NK-92 treated with Interleukin-12 subunit alpha and Interleukin-12 subunit beta, amount 100 ng/mL, for 24 hours (cell line): Measurements from ENCODE around the gene ENTPD8.

Experiments used
- DNase-seq: peaks from one replicate; lab custom pipeline; 2025; lab: John Stamatoyannopoulos, UW

The ENTPD8 gene

DNA sequence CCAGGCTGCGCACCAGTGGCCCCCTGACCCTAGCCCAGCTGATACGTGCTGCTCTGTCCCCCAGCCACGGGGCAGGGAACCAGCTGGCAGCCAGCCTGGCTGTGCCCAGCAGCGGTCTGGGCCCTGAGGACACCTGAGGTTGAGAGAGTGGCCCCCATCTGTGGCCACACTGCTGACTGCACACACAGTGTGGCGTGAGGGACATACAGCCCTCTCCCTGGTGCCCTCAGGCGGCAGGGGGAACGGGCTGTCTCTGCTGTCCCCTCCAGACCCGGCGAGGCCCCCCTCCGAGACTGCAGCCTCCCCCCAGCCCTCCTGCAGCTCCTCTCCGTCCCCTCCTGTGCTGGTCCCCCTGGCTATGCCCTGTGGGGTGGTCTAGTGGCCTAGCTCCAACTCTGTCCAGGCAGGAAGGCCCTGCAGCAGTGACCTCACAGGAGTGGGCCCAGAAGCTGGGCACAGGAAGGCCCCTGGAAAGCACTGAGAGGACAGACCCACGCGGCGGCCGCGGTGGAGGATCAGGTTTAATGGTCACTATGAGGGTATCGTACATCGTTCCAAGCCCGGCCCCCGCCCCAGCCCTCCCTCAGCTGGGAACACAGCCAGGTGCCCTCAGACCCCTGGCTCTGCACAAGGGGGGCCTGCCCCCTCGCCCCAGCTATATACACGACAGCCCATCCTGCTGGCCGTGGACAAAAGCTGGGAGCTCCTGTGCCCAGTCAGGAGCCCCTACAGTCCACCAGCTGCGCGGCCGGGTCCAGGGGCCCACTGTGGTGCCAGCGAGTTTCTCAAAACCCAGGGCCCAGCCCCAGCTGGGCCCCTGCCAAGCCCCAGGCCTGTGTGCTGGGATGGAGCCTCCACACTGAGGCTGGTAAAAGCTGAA is 6.8 kb upstream of the ENTPD8 start:
- no peak for DNase-seq

DNA sequence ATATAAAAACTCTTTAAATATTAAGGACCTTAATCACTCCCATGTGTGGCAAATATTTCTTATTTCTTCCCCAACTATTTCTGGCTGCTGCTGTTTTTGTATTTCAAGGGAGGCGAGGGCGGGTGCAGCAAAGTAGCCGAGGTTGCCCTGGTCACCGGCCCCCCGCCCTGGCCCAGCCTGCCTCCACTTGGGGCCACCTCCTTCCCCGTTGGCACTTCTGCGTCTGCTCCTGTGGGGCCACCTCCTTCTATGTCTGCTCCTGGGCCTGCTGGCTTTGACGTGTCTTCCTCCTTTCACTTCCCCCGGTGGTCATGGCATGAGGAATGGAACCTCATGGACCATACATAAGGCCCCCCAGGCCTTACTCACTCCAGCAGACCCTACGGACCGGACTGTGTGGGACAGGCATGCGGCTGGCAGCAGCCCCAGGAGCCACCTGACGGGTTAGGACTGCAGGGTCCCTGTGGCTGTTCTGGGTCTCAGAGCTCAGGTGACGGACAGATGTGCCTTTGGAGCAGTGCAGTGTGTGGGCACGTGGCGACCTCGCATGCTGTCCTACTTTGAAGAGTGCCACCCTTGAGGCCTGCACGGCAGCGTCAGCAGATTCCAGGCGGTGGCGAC is 5.8 kb upstream of the ENTPD8 start:
- DNase-seq: no peak

DNA sequence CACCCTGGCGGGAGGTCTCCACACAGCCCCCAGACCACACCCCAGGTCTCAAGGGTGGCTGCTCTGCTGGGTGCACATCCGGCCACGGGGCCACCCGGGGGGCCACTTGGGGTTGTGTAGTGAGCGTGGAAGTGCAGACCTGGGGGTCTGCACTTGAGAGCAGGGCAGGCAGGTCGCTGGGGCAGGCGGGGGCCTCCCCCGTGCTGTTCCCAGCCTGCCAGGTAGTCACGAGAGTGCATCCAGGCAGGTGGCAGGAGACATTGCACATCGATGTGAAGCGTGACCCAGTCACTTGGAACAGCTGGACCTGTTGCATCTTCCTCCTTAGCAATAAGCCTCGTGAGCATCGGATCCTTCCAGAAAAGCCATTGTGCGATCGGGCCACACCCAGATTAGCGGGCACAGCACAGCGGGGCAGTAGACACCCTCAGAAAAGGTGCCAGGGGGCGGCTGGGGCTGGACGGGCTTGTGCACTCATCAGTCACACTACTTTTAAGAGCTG is 4.8 kb upstream of the ENTPD8 start:
- DNase-seq: no peak

DNA sequence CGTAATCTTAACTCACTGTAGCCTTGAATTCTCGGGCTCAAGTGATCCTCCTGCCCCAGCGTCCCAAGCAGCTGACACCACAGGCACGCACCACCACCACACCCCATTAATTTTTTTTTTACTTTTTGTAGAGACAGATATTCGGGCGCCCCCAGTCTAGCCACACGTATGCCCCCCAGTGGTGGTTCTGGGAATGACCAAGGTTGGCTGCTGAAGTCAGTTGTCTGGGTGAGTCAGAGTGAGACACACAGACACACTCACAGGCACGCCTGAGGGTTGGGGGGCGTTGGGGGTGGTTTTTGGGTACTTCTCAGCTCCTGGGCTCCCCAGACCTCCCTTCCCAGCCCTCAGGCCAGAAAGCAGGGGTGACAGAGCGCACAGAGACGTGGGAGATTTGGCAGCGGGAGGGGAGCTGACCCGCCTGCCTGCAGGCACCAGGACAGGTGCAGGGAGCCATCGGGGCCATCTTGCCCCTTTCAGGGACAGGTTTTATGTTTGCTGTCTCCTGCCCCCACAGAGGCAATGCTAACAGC is 4.2 kb upstream of the ENTPD8 start:
- peak; percentile 50 for DNase-seq

DNA sequence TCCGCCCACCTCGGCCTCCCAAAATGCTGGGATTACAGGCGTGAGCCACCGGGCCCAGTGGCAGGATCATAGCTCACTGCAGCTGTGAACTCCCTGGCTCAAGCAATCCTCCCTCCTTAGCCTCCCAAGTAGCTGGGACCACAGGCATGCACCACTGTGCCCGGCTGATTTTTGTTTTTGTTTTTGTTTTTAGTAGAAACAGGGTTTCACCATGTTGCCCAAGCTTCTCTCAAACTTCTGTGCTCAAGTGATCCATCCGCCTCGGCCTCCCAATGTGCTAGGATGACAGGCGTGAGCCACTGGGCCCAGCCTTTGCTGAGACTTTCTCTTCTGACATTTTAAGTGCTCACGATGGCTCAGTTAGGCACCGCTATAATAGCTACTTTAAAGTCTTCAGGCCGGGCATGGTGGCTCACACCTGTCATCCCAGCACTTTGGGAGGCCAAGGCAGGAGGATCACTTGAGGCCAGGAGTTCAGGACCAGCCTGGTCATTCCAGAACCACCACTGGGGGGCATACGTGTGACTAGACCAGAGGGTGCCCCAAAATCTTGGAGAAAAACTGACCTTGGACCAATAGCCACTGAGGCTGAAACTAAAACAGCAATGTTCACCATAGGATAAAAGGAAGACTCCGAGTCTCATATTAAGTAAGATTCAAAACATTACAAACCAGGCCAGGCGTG is 3.1 kb upstream of the ENTPD8 start:
- no peak for DNase-seq

DNA sequence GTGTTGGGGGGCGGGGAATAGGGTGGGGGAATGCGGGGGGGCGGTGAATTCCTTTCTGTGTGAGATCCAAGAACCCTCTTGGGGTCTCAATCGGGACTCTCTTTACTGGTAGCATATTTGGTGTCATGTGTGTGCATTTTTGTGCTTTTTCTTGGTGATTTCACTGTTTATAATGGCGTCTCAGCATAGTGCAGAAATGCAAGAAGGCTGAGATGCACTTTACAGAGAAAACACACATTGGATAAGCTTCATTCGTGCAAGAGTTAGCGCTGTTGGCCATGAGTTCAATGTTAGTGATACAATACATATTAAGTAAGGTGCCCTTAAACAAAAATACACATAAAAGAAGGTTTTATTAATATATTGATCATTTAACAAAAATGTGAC is 771 bp upstream of the ENTPD8 start:
- DNase-seq: no peak

DNA sequence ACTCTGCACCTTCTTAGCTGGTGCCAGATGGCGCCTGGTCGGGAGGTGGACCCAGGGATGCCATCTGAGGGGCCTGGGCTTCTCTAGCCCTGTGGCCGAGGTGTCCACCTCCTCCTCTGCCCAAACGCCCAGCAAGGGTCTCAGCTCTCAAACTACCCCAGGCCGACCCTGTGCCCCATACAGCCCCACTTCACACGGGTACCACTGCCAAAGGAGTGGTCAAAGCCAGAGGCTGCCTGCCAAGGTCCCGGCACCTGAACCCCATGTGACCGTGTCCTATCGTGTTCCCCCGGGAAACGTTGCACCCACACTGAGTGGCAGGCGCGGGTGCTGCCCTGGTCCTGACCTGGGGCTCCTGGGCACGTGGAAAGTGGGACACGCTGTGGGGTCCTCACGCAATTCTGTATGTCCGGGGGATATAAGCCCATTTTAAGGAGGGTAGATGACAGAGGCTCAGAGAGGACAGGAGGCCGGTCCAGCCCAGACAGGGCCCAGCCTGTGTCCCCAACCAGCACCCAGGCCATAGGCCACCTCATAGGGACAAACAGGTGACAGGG is 1.9 kb downstream of the ENTPD8 start:
- no peak for DNase-seq

DNA sequence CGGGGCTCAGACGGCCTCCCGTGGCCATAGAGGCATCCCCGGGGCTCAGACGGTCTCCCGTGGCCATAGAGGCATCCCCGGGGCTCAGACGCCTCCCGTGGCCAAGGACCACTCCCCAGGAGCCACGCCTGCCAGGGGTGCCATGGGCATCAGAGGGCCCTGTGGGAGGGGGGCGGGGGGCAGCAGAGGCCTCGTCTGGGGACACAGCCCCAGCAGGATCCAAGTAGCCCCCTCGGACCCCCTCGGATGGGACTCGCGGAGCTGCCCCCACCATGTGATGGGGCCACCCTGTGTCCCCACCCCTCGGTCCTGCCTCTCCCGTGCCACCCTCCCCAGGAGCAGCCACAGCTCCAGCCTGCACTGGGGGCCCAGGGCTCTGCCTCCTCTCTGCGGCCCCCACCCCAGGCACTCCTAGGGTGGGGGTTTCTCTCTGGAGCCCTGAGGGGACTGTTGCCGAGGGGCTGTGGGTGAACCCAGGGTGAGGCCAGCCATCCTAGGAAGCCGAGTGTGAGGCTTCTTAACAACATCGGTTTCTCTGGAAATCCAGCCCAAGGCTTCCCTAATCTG is 2.5 kb downstream of the ENTPD8 start:
- DNase-seq: no peak

DNA sequence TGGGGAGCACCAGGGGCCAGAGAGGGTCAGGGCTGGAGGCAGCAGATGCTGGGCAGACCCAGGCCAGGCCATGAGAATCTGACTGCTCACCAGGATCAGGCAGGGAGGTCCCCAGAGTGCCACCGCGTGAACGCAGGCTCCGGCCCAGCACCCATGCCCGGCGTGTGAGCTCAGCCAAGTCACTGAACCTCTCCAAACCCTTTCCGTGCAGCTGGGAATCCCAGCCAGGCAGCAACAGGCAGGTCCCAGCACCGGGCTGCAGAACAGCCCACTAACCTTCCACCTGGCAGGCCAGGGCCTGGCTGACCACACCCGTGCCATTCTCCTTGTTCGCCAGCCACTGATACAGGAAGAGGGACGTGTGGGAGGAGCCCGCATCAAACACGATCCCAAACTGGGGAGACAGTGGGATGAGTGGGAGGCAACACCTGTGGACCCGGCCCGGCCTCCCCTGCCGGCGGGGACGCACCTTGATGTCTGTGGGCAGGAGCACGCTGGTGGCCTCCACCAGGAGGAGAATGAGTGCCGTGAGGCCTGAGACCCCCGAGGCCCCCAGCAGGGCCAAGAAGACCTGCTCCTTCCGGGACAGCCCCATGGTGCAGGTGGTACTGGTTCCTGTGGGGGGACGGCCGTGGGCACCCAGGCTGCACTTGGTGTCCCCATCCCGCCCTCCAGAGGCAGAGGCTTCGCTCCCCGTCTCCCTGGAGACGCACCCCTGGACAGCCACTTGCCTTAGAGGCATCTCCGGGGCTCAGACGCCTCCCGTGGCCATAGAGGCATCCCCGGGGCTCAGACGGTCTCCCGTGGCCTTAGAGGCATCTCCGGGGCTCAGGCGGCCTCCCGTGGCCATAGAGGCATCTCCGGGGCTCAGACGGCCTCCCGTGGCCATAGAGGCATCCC is 3.2 kb downstream of the ENTPD8 start:
- DNase-seq: no peak

DNA sequence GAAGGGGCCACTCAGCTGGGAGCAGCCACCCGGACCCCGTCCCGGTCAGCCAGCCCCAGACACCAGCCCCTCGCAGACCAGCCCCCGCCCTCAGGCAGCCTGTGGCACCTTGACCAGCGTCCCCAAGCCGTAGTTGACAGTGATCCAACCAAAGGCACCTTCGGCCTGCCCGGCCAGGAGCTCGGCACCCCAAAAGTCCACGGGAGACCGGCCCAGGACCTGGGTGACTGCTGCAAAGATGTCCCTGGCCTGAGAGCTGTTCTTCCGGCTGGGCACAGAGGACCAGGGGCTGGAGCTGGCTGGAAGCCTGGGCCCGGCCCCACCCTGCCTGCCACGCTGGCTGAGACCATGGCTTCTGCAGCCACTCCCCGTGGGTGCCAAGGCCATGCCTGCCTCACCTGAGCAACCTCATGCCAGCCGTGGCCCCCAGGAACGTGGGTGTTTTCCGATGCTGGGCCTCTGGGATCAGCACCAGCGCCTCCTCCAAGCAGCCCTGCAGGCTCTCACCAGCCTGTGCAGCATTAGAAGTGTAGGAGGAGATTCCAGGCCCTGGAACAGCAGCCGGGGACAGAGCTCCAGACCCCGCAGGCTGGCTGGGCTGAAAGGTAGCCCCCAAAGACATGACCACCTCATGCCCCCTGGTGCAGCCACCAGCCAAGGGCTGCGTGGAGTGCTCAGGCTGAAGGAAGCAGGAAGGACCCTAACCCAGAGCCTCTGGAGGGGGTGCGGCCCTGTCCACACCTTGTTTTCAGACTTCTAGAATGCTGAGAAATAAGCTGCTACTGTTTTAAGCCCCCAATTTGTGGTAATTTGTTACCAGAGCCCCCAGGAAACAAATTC is 4.2 kb downstream of the ENTPD8 start:
- DNase-seq: no peak

DNA sequence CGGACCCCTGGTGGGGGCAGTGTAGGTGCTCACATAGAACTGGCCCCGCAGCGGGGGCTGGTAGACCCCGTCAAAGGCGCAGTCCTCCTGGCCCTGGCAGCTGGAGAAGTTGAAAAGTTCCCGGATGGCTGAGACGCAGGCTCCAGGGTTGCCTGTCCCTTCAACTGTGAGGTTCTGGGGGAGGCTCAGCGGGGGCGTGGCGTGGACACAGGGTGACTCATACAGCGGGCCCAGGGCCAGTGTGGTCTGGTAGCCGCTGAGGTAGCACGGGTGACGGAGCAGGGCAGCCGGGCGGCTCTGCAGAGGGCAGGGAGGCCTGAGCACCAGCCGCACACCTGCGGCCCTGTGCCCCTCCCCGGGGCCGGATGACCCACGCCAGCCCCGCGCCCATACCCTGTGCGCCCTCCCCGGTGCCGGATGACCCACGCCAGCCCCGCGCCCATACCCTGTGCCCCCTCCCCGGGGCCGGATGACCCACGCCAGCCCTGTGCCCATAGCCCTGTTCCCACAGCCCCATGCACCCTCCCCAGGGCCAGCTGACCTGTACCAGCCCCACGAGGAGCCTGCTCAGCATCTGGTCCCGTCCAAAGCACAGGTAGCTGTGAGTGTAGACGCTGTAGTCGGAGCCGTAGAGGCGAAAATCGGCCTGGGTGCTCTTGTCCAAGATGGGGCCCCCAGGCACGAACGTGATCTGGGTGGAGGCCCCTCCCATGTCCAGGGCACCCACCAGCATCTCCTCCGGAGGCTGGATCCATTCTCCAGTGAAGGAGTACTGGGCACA is 5.0 kb downstream of the ENTPD8 start:
- DNase-seq: no peak

DNA sequence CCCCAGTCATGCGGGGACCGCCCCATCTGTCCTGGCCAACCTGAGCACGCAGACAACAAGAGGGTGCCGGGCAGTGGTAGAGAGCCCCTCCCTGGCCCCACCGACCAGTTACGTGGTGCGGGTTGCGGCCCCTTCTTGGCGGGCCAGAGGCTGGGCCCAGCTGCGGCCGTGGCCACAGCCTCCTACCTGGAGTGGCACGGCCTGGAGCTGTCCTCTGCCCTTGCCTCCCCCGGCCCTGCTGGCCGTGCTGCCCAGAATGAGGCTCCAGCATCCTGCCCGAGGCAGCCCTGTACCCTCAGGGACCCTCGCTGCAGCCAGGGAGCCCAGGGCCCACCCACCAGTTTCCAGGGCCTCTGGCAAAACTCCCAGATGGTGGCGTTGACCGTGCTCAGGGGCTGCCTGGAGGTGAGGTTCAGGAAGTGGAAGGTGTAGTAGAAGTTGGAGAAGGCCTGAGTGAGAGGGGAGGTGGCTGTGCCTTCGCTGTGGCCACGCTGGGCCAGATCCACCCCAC is 5.7 kb downstream of the ENTPD8 start:
- DNase-seq: no peak

DNA sequence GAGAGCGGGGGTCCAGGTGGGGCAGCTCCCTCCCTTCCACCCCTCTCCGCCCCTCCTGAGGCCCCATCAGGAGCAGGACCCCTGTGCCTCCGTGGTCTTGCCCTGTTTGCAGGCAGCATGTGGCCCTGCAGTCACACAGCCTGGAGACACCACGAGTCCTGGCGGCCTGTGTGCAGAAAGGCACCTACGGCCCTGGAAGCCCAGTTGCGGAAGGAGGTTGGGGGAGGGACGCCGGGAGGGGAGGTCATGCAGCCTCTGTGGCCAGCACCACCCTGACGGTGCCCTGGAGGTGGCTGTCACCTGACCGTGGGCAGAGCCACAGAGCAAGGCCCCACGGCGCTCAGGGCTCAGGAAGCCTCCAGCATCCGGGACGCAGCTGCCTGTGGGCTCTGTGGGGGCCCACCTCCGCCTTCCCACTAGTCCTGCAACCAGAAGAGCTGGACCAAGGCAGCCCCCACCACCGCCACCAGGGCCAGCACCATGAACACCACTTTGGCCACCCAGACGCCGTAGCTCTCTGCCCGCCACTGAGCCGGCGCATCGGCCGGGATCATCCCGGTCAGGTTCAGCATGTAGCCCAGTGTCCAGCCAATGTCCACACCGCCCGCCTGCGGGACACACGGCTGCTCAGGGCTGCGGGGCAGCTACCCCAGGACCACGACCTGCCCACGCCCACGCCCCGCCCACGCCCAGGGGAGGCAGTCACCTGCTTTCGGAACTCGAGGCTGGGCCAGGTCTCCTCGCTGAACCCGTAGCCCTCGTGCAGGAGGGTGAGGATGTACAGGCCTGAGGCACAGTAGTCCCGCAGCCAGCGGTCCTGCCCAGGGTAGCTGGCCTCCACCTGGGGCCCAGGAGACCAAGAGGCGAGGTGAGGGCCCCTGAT is 6.4 kb downstream of the ENTPD8 start:
- no peak for DNase-seq

DNA sequence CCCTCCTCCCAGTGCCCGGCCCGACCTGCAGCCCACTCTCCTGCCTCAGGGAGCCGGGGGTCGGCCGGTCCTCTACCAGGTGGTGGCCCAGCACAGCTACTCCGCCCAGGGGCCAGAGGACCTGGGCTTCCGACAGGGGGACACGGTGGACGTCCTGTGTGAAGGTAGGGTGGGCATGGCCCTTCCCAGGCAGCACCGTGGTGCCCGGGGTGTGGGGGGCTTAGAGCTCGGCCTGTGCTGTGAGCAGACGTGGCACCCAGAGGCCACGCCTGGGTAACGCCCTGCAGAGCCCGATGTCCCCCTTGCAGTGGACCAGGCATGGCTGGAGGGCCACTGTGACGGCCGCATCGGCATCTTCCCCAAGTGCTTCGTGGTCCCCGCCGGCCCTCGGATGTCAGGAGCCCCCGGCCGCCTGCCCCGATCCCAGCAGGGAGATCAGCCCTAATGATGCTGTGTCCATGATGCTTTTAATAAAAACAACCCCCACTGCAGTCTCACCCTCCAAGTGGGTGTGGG is 7.2 kb downstream of the ENTPD8 start:
- no peak for DNase-seq

DNA sequence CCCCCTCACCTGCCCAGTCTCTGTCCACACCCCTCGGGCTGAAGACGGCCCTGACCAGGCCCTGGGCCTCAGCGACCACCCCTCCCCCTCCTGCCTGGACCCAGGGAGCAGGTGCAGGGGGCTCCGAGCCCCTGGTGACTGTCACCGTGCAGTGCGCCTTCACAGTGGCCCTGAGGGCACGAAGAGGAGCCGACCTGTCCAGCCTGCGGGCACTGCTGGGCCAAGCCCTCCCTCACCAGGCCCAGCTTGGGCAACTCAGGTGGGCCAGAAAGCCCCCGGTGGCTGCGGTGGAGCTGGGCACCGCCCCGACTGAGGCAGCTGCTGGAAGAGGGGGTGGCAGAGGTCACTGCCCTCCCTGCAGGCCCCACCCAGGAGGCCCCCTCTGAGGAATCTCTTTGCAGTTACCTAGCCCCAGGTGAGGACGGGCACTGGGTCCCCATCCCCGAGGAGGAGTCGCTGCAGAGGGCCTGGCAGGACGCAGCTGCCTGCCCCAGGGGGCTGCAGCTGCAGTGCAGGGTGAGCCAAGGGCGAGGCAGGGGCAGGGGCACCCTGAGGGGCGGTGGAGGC is 7.7 kb downstream of the ENTPD8 start:
- DNase-seq: no peak

DNA sequence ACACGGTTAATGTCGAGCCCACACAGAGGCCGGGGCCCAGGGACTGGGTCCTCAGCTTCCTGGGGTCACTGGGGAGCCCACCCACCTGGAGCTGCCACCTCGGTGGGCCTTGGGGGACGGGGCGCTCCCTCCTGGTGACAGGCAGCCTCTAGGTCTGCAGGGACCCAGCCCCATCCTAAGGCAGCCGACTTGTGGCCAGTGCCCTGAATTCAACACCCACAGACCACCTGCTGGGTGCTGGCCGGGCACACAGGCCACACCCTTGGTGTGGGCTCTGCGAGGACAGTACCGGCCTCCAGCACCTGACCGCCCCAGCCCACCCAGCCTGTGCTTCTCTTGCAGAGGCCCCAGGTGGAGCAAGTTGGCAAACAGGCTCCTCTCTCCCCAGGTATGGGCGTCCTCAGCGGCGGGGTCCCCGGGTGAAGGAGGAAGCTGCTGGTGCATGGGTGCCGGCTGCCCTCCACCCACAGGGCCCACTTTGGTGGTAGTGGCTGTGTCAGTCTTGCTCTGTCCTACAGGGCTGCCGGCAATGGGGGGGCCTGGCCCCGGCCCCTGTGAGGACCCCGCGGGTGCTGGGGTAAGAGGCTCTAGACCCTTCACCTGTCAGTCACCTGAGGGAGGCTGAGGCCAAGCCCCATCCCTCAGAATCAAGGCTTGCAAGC is 8.3 kb downstream of the ENTPD8 start:
- DNase-seq: no peak

DNA sequence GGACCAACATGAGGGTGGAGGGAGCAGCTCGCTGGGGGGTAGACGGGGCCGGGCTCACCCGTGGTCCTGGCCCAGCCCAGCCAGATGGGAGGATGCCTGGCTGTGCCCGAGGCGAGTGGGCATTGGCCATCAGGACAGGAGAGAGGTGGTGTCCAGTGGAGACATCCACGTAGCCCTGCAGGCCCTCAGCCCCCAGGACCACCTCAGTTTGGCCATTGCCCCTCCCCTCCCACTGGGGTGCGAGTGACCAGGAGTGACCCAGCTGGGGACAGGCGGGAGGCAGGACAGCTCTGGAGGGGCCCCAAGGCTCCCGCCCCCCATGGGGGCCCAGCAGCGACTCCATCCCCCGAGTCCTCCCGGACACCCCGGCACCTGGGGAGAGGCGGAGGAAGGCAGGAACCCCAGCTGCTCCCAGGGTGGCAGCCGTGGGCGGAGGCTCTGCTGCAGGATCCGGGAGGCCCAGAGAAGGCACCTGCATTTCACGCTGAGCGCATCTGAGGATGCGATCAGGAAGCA is 9.7 kb downstream of the ENTPD8 start:
- no peak for DNase-seq
